GM21381 (cell line): ENCODE results near the gene PIAS2.

Source experiments
- ATAC-seq: cut with Tn5 transposase; IDR thresholded peaks from one replicate; pipeline ENCODE4 v1.9.1; 2021; ENCODE audit warnings: mild to moderate bottlenecking, moderate library complexity; ENCODE audit not compliant: unreplicated experiment

PIAS2 gene

GRCh38 chr18:46768166-46768921 lies 149.0 kb downstream of the PIAS2 start:
- ATAC-seq: no peak

DNA sequence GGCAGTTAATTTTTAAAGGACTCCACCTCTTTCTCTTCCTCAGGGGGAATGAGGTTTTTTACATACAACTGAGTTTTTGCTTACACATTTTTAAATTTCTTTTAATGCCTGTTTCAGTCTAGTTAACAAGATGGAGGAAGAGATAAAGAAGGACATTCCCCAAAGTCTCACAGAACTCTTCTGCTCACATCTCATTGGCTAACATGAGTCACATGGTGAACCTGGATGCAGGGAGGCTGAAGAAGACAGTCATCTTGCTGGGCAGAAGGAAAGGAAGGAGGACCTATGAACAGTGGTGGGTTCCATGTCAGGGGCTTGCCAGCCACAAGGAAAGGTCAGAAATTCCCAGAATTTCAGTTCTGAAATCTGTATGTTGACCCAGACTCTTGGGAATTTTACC lies 150.1 kb downstream of the PIAS2 start:
- ATAC-seq: no peak

DNA sequence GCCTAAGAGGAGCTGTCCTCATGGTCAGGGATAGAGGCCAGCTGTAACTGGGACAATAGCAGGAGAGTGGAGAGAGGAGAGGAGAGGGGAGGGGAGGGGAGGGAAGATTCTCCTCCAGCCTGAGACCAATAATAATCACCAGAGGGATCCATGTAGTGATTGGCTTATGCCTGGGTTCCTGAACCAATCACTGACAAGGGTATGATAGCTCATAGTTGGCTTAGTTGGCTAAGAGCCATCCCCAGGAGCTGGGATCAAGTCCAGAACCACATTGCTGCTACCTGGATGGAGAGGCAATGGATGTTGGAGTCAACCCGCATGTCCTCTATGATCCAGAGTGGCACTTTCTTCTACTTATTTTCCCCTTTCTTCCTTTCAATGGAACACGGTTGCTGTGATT lies 152.7 kb downstream of the PIAS2 start:
- ATAC-seq: no peak

DNA sequence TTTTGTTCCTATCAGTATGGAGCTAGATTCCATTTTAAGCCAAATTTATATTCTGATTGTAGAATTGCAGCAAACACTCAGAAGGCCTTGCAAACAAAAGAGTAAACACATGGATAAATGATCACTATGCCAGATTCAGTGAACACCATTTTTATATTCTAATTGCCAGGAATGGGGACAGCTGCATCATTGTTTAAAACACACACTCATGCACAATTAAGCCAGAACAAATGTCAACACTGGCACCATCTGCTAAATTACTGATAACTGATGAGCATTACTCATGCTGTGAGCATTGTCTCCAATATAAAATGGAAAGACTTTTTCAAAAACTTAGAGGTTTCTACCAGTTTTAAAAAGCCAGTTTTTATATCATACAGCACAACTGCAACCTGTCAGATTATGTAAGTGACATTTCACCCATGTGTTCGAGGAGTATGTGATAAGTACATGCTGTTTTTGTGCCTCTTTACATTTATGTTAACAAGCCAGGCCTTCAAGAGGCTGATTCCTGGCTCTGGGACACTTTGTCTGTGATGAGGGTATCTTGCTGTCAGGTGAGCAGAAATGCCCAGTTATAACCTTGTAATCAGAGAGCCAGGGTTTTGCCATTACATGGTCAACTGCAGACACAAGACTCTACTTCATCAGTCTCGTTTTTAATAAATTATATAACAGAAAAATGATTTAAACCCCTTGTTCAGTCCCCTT lies 156.1 kb downstream of the PIAS2 start:
- no peak for ATAC-seq

DNA sequence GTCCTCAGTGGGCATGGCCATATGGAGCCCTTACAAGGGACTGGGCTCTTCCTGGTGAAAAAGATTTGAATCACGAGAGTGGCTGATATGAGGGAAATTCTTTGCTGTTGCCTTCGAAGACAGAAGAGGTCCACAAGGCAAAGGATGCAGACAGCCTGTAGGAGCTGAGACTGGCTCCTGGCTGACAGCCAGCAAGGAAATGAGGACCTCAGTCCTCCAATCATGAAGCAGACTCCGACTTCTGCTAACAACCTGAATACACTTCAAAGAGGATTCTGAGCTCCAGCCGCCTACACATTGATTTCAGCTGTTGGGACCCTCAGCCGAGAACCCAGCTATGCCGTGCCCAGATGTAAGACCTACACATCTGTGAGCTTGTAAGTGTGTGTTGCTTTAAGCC lies 157.4 kb downstream of the PIAS2 start:
- ATAC-seq: no peak

DNA sequence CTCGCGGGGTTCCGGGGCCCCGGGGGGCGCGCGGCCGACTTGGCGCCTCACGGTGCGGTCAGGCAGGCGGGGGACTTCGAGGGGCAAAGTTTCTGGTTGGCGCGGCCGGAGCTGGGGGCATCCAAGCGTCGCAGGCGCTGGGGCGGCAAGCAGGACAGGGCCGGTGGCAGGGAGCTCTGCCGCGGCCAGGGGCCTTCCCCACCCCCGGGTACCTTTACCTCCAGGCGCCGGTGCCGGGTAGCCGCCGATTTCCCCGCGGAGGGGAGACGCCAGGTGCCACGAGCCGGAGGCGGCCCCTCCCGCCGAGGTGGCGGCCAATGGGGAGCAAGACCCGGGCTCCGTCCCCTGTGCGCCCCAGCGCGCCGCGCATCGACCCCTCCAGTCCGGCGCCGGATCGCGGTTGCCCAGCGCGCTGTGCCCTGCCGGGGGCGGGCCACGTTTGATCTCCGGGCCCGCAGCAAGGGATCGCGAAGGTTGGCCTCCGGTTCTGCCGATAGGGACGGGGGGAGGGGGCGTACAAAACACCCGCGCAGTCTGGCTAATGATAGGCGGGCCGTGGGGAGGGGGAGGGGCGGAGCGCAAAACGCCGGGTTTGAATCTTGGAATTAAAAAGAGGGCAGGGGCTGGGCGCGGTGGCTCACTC lies 160.6 kb downstream of the PIAS2 start, which contains the start of gene ST8SIA5:
Gene ST8SIA5, minus strand, starts transcription at position 495 of the 643 bp plus-strand sequence. CDS start 545 bp downstream, outside the sequence.
- no peak for ATAC-seq

- no peak for ATAC-seq
Measured at GRCh38 chr18:46756025-46756558, 161.2 kb downstream of the PIAS2 start.

DNA sequence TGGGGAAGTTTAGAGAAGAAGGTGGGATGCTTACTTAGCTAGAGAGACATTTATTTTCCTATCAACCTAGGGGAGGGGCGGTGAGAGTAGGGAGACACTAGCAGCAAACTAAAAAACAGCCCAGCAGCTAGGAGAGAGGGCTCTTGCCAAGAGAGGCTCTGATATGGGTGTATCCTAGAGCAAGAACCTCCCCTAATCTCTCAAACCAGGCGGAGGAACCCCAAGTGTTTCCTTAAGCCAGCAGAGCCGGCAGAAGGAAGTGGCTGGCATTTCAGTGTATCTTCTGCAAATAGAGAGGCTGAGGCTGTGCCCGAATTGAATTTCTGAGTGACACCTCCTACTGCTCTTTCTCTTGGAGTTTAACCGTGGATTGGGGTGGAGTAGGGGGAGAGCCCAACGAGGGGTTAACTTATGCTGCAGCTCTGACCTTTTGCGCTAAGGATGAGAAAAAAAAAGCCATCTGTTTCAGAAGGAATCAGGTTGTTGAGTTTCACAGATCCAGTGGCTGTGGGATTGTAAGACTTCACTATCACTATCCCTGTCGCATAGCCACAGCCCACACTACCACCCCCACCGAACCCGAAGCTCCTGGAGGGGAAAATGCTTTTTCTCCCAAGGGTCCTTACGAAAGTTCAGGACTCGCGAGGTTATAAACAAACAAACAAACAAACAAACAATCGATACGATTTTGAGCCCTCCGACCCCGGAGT lies 161.8 kb downstream of the PIAS2 start:
- no peak for ATAC-seq

- ATAC-seq: no peak
Measured at GRCh38 chr18:46754661-46755292, 162.5 kb downstream of the PIAS2 start.

DNA sequence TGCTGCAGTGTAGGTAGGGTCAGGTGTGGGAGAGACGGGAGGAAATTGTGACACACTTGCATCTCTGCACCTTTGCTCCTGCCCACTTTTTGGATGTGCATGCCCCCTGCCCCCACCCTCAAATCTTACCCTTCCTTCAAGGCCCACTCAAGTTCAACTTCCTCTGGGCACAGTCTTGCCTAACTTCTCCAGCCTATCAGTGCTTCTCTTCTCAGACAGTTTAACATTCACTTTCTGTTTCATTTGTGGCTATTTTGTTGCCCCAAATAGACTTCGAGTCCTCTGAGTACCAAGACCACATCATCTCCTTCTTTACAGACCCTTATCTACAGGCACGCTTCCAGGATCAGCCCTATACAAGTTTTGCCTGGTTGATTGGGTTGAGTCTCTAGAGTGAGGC lies 163.1 kb downstream of the PIAS2 start:
- ATAC-seq: peak; percentile 68
